ENCODE data around the gene SLC35D1.
"Not testable (repeated sequence)": the region's sequence is repeated elsewhere in the genome, so short reads cannot be mapped to it uniquely, and the experiment has no call there.

Gene SLC35D1

DNA sequence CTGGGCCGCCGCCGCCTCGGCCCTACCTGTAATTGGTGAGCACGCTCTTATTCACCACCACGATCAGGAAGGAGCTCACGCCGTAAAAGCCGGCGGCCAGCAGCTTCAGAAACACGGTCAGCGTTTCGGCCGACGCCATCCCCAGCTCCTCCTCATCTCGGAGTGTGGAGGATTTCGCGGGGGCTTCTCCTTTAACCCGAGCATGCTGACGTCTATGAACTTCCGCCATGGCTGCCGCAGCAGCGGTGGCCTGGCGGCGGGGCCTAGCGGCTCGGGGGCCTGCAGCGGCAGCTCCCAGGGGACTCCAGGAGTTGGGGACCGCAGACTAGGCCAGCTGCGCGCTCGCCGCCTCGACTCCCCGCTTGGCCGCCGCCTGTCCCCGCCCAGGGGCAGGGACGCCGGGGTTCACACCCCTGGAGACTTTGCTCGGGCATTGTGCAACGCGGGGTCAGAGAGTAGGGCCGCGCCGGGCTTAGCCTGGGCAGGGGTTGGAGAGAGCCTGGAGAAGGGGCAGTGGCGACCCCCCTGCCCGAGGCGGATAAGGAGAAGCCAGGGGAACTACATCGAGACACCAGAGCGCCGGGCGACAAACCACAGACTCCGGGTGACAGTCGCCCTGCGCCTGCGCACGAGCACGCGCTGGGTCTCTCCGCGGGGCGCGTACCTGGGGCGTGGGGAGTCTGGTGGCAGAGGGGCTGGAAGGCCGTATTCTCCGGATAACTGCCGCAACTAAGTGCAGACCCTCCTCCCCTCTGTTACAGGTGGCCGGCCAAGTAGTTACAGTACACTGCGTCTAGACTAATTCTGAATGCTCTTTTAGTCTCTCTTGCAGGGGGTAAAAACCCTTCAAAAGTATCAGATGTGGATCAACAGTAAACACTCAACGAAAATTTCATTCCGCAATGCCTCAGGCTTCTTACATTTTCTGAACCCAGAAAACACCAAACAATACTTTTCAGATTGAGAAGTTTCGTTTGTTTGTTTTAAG lies at the start of gene SLC35D1:
TSS of gene SLC35D1 (minus strand) at position 364 of the 988 bp plus-strand sequence. CDS start at position 229, 135 bp downstream.
- DNase-seq = peak; percentile 64

DNA sequence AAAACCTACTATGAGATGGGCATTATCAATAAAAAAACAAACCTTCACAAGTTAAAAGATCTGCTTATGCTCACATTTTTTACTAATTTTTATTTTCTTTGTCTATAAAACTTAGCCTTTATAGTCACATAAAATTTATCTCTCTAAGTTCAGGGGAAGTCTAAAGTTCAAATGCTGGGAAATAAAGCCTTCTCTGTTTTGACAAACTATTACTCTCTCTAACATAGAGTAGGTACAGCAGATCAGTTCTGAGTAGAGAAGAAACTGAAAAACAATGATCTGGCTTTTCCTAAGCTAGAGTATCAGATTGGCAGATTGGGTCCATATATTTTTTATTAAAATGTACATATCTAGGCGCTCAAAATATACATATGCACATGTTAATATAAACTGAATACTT lies 49.6 kb upstream of the SLC35D1 start:
- no peak for DNase-seq

DNA sequence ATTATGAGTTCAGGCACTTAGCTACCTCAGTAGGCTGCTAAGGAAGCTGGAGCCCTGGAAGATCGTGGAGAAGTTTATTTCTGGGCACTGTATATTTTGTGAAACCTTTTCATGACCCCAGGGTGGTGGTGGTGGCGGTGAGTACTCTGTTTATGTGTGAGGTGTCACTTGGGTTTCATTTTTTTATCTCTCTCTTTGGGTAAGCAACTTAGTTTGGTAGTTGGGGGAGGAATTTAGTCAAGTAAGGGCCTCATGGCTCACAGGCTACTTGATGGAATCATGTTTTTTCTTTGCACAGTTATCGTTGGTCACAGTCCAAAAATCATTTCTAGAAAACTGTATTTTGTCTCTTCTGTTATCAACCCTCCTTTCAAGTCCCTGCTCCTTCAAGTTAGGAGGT lies 46.9 kb upstream of the SLC35D1 start:
- DNase-seq = no peak

DNA sequence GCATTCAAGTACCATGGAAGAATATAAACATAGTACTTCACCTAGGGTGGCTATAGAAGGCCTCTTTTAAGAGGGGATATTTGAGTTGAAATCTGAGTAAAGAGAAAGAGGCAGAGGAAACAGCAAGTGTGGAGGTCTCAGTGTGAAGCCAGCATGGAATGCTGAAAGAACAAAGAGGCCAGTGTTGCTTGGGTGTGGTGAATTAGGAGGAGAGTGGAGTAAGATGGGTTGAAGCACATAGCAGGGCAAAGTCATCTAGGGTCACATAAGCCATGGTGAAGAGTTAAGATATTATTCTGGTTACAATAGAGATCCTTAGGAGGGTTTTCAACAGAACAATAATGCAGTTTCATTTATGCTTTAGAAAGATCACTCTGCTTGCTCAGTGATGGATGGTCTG lies 43.4 kb upstream of the SLC35D1 start:
- DNase-seq = no peak

DNA sequence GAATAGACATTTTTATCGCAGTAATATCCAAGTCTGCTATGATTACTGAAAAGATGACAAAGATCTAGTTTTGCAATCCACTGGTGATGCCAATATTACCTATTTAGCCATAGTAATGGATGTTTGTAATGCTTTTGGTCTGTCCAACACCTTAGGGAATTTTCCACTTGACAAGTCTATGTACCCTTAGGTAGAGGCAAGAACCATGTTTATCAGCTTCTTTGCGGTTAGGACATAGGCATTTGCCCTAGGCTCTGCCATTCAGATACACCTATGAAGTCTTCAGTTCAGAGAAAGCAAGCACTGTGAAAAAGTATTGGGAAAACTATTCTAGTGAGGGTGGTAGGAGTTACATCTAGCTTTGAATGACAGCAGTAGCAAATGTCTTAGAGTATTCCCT lies 40.2 kb upstream of the SLC35D1 start:
- DNase-seq = no peak

DNA sequence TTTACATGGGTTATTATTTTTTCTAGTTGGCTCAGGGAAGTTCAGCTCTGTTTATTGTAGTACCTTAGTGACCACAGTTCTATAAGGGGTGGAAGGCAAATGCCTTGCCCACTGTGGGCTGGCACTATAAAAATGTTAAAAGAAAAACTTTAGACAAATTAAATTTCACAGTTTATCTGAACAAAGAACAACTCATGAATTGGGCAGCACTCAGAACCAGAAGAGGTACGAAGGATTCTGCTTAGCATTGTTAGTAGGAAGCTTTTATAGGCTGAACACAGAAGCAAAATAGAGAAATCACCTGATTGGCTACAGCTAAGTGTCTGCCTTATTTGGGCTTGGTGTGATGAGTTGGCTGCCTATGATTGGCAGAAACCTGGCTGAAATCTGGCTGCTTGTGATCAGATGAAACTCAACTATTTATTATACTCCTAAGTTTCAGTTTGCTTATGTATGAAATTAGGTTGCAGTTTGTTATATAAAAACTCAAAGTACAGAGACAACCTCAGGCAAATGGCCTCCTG lies 35.8 kb upstream of the SLC35D1 start:
- no peak for DNase-seq

DNA sequence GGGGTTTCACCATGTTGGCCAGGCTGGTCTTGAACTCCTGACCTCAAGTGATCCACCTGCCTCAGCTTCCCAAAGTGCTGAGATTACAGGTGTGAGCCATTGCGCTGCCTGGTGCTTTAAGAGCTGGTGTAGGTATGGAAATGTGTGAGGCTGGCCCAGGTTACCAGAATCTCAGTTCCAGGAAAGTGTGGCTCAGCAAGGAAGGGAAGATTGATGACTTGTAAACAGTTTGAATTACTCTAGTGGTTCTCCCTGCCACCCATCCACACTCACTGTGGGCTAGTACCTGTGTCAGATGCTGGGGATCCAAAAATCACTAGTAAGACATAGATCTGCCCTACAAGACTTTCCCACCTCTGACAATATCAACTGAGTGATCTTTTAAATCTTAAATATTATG lies 34.5 kb upstream of the SLC35D1 start:
- DNase-seq = no peak

DNA sequence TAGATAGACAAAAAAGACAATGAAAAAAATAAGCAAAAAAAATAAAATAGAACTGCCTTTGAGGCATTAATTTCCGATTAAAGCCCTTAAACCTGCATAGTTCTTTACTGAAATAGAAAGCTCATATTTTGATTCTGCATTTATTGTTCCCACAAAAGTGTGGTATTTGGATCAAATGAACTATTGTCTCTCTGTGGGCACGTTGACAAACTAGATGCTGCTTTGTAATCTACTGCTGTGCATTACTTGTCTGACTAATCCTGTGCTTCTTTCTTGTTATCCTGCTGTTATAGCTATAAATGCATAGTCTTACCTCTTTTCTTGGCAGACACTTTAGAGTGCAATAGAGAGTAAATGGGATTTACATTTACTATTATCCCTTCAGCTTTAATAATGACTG lies 31.4 kb upstream of the SLC35D1 start:
- DNase-seq = no peak

DNA sequence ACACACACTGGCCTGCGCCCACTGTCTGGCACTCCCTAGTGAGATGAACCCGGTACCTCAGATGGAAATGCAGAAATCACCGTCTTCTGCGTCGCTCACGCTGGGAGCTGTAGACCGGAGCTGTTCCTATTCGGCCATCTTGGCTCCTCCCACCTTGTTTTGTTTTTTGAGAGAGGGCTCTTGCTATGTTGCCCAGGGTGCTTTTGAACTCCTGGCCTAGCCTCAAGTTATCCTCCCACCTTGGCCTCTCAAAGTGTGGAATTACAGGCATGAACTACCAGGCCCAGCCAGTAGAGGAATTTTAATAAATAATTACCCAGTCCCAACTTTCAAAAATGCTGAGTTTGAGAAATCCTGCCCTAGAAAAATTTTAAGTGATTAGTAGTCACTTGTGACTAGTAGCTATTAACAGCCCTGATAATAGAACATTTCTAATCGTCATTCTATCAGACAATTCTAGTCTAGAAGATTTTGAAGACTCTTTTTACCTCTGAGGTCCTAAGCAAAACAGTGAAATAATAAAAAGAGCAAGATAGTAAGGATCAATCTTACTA lies 30.9 kb upstream of the SLC35D1 start:
- no peak for DNase-seq

DNA sequence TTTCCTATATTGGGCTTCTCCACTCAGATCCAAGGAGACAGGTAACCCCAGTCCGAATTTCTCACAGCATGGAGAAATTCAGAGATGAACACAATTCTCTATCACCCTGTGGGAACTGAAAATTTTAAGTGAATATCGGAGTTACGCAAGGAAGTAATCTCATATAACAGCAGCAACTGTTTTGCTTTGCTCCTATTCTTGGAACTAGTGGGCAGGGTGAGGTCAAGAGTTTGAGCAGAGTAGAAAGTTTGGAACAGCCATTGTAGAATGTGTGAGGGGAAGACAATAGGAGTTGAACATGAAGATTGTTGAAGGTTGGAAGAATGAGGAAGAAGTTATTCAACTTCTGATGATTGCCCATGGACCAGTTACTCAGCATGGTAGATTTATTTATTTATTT lies 24.3 kb upstream of the SLC35D1 start:
- no peak for DNase-seq

DNA sequence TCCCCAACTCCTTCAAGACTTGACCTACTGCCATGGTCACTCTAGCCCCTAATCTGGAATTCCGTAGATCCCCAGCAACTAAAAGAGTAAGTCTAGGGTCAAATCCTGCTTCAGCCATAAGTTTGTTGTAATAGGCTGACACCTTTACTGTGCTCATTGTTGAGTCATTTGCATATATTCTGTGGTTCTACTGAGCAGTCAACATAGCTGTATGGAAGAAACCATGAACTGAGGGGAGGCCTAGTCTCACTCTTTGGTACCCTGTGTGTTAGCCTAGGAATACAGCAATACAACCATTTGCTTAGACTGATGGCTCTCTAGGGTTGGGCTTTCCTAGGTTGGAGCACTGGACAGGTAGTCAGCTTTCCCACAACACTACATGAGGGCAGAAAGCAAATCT lies 23.6 kb upstream of the SLC35D1 start:
- no peak for DNase-seq

DNA sequence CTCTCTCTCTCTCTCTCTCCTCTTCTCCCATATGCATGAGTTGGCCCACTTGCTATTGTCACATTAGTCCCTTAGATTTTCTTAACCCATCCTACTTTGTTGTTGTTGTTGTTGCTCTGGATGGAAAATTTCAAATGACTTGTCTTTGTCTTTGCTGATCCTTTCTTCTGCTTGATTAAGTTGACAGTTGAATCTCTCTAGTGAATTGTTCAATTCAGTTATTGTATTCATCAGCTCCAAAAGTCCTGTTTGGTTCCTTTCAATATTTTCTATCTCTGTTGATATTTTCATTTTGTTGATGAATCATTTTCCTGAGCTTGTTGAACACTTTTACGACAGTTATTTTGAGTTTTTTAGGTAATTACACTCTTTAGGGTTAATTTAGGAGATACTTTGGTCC lies 18.8 kb upstream of the SLC35D1 start:
- no peak for DNase-seq

DNA sequence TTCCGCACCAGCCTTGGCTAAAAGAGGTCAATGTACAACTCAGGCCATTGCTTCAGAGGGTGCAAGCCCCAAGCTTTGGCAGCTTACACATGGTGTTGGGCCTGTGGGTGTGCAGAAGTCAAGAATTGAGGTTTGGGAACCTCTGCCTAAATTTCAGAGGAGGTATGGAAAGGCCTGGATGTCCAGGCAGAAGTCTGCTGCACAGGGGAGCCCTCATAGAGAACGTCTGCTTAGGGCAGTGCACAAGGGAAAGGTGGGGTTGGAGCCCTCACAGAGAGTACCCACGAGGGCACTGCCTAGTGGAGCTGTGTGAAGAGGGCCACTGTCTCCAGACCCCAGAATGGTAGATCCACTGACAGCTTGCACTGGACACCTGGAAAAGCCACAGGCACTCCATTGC lies 13.7 kb upstream of the SLC35D1 start:
- DNase-seq = not testable (repeated sequence)

DNA sequence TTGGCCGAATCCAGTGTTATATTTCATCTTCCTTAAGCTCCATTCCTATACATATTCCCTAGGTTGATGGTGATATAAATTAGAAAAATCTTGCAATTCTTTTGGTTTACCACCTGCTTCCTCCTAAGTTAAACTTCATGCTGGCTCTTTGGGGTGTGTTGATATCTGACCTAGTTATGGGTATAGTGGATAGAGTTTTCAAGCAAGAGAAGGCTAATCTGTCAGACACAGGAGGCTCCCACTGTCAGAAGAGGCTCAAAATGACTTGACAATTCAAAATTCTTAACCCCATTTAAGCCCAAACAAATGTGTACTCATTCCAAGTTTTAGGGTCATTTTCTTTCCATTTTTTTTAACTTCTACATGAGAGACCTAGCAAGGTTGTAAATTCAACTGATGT lies 8.5 kb upstream of the SLC35D1 start:
- no peak for DNase-seq

DNA sequence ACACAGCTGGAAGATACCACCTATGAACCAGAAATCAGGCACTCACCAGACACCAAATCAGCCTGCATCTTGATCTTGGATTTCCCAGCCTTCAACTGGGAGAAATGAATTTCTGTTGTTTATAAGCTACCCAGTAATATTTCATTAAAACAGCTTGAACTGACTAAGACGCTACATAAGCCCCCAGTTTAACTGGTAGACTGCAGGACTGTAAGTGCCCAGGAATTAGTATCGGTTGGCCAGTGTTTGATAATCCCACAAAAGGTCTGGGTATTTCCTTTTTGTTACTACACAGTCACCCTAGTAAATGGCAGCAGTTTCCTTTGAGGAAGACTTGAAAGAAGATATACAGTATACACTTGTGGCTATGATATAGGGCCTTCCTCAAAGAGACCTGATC lies 7.3 kb upstream of the SLC35D1 start:
- DNase-seq = no peak

DNA sequence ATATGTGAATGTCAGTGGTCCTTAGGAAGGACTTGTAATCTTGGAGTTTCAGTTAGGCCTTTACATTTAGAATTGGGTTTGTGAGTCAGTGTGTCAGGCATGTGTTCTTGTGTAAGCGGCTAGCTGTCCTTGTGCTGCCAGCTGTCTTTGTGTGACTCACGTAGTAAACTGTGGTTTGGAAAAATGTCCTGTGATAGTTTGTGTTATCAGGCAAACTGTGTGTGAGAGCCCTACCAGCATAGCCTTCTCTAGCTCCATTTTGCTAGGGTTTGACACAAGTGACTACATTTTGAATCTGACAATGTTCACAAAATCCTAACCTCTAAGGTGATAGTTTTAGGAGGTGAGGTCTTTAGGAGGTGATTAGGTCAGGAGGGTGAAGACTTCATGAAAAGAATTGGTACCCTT lies 6.9 kb upstream of the SLC35D1 start:
- peak; percentile 7 for DNase-seq

DNA sequence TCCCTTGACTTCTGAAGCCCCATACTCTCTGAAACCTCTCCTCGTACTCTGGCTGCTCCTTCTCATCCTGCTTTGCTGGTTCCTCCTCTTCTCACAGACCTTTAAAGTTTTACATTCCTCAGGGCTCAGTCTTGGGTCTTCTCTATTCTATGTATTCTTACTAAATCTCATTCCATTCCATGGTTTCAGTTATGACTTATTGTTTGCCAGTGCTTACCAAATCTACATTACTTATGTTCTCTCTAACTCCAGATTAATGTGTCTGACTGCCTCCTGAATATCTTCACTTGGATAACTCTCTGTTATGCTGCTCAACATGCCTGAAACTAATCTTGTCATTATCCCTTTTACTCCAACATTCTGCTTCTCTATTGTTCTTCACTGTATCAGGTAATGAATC lies 5.4 kb upstream of the SLC35D1 start:
- DNase-seq = no peak

DNA sequence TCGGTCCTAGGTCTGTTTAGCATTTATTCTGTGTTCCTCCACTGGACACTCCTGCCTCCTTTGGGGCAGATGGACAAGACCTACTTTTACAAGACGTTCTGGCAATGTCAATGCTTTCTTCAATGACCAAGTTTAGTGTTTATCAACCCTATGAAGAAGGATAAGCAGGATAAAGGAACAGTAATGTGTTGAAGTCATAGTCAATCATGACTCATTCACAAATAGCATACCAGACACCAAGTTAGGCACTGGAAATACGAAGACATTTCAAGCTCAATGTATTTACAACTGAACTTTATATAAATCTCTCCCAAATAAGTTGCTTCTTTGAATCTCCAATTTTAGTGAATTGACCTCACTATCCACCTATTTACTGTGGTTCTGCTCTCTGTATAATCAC lies 4.8 kb upstream of the SLC35D1 start:
- no peak for DNase-seq

DNA sequence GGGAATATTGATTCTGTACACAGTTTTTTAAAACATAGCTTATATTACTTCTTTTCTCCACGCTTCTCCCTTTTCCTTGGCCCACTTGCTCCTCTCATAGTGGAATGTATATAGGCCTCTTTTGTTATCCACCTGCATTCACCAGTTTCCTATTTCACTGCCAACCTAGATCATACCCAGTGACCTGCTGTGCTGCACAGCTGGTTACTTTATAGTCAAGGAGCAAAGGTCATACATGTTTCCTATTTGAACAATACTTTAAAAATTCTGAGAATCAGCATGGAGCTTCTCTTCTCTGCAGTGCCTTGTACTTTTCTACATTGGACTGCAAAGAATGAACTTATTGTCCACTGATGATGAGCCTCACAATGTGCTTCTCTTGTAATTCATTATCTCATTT lies 4.3 kb upstream of the SLC35D1 start:
- DNase-seq = no peak

DNA sequence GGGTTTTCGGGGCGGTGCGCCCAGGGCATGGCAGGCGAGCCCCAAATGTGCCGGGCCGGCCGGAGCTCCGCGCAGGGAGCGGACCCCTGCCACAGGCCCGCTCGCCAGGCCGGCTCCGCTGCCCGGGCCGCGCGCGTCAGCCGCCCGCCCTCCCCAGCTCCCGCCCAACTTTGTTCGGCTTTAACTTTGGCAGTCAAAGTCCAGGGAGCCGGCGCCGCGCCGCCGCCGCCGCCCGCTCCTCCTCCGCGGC lies 488 bp downstream of the SLC35D1 start:
- no peak for DNase-seq

DNA sequence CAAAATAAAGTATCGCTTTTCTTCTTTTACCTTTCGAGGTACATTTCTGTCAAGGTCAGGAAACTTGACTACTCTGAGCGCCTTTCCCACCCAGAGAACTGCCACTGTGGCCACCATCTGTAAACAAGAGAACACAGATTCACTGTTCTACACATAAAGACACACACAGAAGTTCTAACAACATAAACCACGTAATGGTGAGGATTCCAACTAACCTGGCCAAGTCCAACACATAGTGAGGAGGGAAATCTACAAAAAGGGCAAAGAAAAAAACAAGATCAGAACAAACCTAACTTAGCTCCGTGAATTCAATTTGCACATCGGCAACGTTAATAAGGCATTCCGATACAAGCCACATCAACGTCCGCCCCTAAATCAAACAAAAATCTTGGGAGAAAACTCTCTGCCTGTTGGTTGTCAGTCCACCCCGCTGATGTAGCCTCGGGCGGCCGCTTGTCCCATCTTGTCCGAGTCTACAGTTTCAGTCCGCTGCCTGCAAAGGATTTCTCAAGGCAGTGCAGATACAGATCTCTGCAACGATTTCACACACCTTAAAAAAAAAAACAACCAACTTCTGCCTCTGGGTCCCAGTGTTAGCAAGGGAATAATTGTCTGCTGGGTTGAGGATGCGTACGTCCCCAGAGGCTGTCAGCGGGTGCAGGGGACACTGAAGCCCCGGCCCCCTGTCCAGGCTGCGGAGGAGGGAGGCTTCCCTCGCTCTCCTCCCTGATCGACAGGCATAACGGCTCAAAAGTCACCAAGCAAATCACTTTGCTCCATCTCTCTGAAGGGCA lies 1.0 kb downstream of the SLC35D1 start:
- DNase-seq = peak; percentile 41

DNA sequence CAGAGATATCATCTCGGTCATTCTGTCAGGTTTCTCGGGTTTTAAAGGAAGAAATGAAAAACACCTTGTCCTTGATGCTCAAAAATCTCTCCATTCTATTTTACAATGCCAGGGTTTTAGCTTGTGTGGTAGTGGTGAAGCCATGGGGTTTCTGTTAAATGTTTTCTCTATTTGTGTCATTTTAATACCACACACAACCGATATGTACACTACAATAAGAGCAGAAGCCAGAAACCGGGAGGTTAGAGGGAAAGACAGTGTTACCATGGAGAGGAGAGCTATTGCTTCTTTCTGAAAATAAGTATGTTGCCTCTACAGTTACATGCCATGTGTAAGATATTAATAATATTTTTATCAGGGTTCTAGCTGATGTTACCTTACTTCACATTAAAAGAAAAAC lies 2.8 kb downstream of the SLC35D1 start:
- DNase-seq = no peak

DNA sequence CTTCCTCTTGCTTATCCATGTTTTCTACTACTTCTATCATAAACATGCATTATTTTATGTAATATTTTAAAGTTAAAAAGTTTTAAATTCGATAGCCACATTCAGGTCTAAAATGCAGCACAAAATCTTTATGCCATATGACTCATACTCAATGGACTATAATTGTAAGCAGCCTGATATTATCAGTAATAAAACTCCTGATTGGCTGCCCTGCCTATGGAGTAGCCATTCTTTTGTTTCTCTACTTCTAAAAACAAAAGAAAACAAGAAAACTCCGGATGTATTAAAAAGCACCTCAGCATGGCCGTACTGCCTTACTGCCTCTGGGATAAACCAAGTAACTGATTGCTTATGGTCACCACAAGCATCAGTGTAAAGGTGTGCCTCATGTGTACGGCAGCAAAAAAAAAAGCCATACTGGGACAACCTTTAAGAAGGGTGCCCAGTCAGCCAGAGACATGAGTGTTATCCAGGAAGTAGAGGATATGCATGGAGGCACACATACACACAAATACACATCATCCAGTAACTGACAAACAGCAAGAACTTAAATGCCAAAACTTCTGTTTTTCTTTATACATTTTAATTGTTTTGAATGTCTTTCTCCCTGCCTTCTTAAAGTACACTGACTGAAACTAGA lies 9.2 kb downstream of the SLC35D1 start:
- DNase-seq = no peak

All from inflammatory macrophage treated with lipopolysaccharide for 4 hours (primary cell).